NCI-H2029 treated with DMSO at 0.1 percent for 48 hours (cell line): ENCODE results near the gene CHPT1.
"Not testable (repeated sequence)": the region's sequence is repeated elsewhere in the genome, so short reads cannot be mapped to it uniquely, and the experiment has no call there.

Source experiments
- DNase-seq: peaks from one replicate; lab custom pipeline; 2025; lab: John Stamatoyannopoulos, UW

The CHPT1 gene

DNA sequence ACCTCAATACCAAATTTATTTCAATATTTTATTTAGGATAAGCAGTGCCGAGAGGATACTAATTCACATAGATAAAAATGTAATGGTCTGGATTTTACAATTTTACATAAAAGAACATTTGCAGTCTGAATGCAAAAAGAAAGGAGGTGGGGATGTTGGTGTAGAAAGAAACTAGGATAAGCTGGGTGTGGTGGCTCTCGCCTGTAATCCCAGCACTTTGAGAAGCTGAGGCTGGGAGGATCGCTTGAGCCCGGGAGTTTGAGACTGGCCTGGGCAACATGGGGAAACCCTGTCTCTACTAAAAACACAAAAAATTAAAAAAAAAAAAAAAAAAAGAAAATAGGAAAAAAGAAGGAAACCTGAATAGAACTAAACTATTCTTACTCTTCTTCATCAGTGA is 25.0 kb downstream of the CHPT1 start:
- no peak for DNase-seq

GRCh38 chr12:101727098-101727497 is 29.7 kb downstream of the CHPT1 start:
- DNase-seq, result no peak

GRCh38 chr12:101729842-101730241 is 32.4 kb downstream of the CHPT1 start:
- DNase-seq, result no peak

- DNase-seq, result no peak
Measured at GRCh38 chr12:101732318-101732717, 34.9 kb downstream of the CHPT1 start.

DNA sequence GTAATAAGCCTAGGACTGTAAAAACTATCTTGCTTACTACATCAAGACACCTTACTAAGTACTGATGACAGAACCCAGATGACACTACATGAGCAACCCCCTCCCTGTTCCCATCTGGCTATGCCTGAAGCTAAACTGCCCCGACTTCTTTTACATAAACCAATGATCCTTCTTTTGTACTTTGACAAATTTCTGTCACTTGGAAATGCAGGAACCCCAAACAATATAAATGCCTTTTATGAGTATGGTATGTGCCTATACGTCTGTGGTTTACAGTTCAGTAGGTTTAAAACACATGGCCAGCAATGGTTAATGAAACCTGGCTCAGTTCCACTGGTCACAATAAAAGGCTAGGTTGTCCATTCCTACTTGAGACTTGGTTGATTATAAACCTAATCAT is 35.7 kb downstream of the CHPT1 start:
- no peak for DNase-seq

DNA sequence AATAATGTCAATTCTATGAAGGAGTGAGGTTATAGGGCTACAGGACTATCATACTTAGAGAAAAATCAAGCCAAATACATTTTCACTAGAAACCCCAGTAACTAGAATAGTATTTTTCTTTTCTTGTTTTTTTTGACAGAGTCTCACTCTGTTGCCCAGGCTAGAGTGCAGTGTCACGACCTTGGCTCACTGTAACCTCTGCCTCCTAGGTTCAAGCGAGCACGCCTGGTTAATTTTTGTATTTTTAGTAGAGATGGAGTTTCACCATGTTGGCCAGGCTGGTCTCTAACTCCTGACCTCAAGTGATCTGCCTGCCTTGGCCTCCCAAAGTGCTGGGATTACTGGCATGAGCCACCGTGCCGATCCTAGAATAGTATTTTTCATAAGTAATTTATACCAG is 37.0 kb downstream of the CHPT1 start:
- not testable (repeated sequence) for DNase-seq

DNA sequence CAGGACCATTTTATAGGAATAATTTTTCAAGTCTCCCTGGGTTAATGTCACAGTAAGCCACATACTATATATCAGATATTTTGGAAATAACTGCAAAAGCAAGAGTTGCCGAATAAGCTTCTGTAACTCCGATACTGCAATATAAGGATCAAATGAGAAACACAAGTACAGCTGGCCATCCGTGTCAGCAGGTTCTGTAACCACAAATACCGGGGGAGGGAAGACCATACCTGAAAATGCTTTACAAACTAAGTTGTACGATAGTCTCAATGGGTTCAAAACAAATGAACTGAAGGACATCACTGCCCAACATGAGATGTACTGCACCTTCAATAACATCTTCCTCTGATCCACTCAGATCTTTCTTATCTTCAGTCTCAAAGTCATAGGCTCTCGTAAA is 40.0 kb downstream of the CHPT1 start:
- DNase-seq, result no peak

- no peak for DNase-seq
Measured at GRCh38 chr12:101738920-101739665, 41.7 kb downstream of the CHPT1 start, which contains the start of gene SYCP3. Gene SYCP3 (minus strand): TSS chr12:101739462. CDS start chr12:101737935, 1,527 bp downstream.

- no peak for DNase-seq
Measured at GRCh38 chr12:101740566-101740965, 43.1 kb downstream of the CHPT1 start.

- DNase-seq, result no peak
Measured at GRCh38 chr12:101740980-101741379, 43.5 kb downstream of the CHPT1 start.

DNA sequence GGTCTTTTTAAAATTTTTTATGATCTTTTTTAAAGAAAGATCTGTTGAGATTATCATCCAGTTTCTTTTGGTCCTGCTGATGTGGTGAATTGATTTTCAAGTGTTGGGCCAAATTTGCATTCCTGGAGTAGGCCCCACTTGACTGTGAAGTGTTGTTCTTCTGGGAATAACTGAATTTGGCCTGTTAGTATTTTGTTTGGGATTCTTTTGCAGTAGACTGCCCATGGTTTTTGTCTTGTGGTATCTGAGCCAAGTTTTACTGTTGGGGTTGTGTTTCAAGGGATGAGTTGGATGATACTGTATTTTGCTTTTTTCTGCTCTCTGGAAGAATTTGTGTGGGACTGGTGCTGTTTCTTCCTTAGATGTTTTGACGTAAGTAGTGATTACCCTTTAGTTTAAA is 45.8 kb downstream of the CHPT1 start:
- no peak for DNase-seq

- DNase-seq, result no peak
Measured at GRCh38 chr12:101743724-101744472, 46.5 kb downstream of the CHPT1 start.

DNA sequence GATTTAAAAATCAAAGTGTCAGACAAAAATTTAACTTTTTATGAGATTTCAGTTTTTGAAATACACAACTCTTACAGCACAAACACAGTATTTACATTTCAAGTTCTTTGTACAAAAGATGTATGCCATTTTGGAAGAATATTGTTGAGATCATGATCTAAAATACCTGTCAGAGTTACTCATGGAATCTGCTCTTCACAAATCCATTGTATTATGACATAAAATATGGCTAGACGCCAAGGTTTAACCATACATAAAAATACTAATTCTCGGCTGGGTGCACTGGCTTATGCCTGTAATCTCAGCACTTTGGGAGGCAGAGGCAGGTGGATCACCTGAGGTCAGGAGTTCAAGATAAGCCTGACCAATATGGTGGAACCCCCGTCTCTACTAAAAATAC is 48.0 kb downstream of the CHPT1 start:
- DNase-seq, result no peak

GRCh38 chr12:101746196-101746595 is 48.8 kb downstream of the CHPT1 start:
- DNase-seq, result no peak

DNA sequence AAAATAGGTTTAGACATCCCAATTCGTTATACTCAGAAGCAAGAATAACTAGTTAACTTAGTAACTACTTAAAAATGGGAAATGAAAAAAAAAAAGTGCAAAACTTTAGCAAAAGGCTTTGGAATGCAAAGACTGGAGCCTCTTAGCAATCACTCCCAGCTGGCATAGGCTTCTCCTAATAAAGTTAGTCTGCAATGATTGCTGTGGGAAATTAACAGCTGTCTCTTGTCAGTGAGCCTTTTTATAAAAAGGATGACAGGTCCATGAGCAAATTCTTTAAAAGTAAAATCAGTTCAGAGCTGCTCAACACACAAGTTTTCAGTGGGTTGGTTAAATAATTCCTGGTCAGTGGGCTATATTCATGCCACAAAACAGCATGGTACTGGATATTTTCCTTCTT is 49.2 kb downstream of the CHPT1 start:
- no peak for DNase-seq

DNA sequence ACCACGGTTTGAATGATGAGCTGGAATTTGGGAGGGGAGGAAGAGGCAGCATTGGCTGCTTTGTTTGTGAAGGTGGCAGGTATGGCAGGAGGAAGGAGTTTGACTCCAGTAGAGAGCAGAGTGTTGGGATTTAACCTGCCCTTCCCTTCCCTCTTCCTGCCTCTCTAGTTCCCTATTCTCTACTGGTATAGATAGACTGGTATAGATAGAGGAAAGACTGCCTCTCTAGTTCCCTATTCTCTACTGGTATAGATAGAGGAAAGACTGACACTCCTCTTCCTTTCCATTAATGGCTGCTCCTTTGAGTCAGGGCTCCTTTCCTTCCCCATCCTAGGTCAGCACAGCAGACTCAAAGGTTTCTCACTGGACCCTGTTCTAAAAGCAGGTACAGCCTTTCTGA is 50.3 kb downstream of the CHPT1 start:
- no peak for DNase-seq

GRCh38 chr12:101748907-101749306 is 51.5 kb downstream of the CHPT1 start:
- DNase-seq, result no peak

GRCh38 chr12:101749657-101750056 is 52.2 kb downstream of the CHPT1 start:
- no peak for DNase-seq

DNA sequence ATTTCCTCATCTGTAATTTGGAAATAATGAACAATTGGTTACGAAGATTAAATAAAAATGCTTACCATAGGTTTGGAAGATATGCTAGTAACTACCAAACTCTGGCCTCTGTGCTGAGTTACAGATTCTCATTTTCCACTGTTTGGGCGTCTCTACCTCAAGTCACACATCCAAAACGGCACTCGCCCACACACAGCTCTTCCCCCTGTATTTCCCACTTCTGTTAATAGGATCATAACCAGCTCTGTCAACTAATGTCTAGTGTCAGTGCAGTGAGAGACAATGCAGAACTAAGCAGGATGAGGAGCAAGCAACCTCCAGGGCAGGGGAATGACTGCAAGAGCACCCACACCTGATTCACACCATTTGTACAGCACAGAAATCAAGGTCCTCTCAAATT is 52.7 kb downstream of the CHPT1 start:
- DNase-seq, result no peak

- peak; percentile 24 for DNase-seq
Measured at GRCh38 chr12:101759396-101760047, 62.1 kb downstream of the CHPT1 start.

DNA sequence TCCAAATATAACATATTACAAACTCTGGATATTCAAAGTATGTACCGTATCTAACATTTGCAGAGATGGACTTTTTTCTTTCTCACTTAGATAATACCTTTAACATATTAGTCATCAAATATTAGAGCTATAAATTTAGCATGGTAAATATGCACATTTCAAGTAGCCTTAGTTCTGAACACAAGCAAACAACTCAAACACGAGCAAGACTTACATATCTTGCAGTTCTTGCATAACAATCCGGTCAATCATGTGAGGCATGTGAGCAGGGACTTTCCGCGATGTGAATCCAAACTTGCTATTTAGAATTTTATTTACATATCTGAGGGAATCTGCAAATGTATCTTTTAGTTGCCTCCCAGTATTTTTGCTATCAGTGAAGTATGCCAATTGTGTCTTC is 63.9 kb downstream of the CHPT1 start:
- no peak for DNase-seq

DNA sequence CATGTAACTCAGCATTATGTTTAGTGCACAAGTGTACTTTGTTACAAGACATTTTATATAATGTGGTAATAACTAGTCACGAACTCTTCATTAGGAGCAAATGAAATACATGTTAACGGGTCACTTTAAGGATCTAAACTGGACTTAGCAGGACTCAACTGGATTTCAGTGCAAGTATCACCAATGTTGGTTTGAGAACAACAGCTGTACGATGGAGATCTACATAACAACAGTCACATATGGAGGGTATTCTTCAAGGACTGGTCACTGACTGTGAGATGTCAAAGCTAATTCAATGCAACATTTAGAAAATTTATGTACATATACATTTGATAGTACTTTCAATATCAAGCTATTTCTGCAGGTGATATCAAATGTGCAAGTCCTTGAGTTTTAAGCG is 64.3 kb downstream of the CHPT1 start:
- no peak for DNase-seq
